ENCODE results near the gene CRAT.
A peak's percentile ranks its signal among the peaks of the same experiment; 100 is the strongest.

Gene CRAT

DNA sequence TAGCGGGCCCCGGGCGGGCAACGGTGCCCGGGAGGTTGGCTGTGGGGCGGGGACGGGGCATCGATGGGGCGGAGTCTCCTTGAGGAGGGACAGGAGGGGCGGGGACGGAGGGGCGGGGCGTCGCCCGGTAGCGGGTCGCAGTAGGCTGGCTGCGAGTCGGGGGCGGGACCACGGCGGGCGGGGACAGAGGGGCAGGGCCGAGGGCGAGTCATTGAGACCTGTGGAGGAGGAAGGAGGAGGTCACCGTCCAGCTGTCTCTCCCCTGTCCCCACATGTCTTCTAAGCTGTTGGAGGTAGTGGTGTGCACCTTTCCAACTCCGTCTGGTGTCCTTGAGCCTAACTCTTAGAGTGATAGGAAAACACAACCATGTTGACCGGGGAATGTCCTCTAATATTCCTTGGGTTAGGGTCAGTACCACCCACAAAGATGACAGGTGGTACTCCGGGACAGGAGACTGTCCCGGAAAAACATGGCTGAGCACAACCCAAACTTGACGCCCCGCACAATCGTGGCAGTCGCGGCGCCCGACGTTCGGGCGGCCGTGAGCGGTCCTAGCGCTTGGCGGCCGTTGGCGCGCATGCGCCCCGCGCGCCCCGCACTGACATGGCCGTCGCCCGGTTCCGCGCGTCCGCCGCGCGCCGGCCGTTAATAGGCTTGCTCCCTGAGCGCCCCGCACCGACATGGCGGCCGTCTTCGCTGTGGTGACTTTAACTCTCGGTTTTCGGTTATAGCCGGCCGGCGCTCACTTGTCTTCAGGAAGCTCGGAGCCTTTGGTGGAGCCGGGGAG is at the start of gene CRAT, which contains the start of gene PTPA:
Gene CRAT, minus strand, starts transcription at position 54 of the 788 bp plus-strand sequence. CDS start 284 bp downstream, outside the sequence.
Gene PTPA, plus strand, starts transcription at position 676 of the 788 bp plus-strand sequence. CDS start 186 bp downstream, outside the sequence.
- H3K27ac ChIP-seq = peak within 1 kb of the TSS; percentile 94
- H3K4me3 ChIP-seq (ENCODE audit: low read depth, low read length) = peak within 1 kb of the TSS; percentile 76
- H3K9ac ChIP-seq = peak within 1 kb of the TSS; percentile 28
- no peaks in the 10 kb centered on the region for H3K9me3 ChIP-seq (ENCODE audit: control insufficient read depth, low read length)
- peak within 1 kb of the TSS; percentile 89 for H3K4me2 ChIP-seq (ENCODE audit: low read length)
- TF ChIP-seq CTCF (IDR thresholded peaks at IDR 0.05) = no peak
- H3K4me1 ChIP-seq = no peaks in the 10 kb centered on the region
- H2AFZ ChIP-seq = peak within 1 kb of the TSS; percentile 93
- H3K36me3 ChIP-seq (ENCODE audit: control insufficient read depth, insufficient read depth, low read length) = no peaks in the 10 kb centered on the region
- H3K79me2 ChIP-seq = peaks cover 10% of the 10 kb centered on the region
- no peaks in the 10 kb centered on the region for H3K27me3 ChIP-seq (ENCODE audit: control insufficient read depth, insufficient read depth, low read length)

DNA sequence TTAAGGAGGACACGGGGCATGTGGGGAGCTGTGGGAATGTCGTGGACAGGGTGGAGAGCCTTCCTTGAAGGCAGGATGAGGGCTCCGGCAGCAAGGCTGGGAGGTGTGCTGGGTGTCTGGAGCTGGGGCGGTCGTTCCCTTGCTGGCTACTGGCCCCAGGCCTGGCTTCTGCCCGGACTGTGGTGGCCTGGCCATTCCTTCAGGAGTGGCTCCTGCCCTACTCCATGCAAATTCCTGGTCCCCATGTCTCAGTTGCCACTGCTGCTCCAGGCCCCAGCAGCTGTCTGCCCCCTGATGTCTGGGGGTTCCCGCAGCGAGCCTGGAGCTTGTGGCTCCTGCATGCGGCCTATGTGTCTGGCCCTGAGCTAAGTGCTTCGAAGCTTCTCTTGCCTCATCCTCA is 45.6 kb upstream of the CRAT start:
- no peak overlapping the region for H3K27ac ChIP-seq
- no peak overlapping the region for H2AFZ ChIP-seq
- H3K4me1 ChIP-seq = no peaks in the 10 kb centered on the region
- TF ChIP-seq CTCF (IDR thresholded peaks at IDR 0.05) = no peak
- no peaks in the 10 kb centered on the region for H3K79me2 ChIP-seq
- H3K9me3 ChIP-seq (ENCODE audit: control insufficient read depth, low read length) = no peaks in the 10 kb centered on the region
- H3K4me3 ChIP-seq (ENCODE audit: low read depth, low read length) = no peak overlapping the region
- no peak overlapping the region for H3K4me2 ChIP-seq (ENCODE audit: low read length)
- H3K36me3 ChIP-seq (ENCODE audit: control insufficient read depth, insufficient read depth, low read length) = no peaks in the 10 kb centered on the region
- H3K27me3 ChIP-seq (ENCODE audit: control insufficient read depth, insufficient read depth, low read length) = no peaks in the 10 kb centered on the region
- H3K9ac ChIP-seq = no peak overlapping the region

- no peak overlapping the region for H3K4me2 ChIP-seq (ENCODE audit: low read length)
- H3K4me1 ChIP-seq = no peaks in the 10 kb centered on the region
- H3K9ac ChIP-seq = no peak overlapping the region
- no peak for TF ChIP-seq CTCF (IDR thresholded peaks at IDR 0.05)
- H3K9me3 ChIP-seq (ENCODE audit: control insufficient read depth, low read length) = no peaks in the 10 kb centered on the region
- no peak overlapping the region for H2AFZ ChIP-seq
- H3K27ac ChIP-seq = no peak overlapping the region
- no peak overlapping the region for H3K4me3 ChIP-seq (ENCODE audit: low read depth, low read length)
- no peaks in the 10 kb centered on the region for H3K27me3 ChIP-seq (ENCODE audit: control insufficient read depth, insufficient read depth, low read length)
- H3K79me2 ChIP-seq = no peaks in the 10 kb centered on the region
- no peaks in the 10 kb centered on the region for H3K36me3 ChIP-seq (ENCODE audit: control insufficient read depth, insufficient read depth, low read length)
Measured at GRCh38 chr9:129154866-129155477, 44.4 kb upstream of the CRAT start.

DNA sequence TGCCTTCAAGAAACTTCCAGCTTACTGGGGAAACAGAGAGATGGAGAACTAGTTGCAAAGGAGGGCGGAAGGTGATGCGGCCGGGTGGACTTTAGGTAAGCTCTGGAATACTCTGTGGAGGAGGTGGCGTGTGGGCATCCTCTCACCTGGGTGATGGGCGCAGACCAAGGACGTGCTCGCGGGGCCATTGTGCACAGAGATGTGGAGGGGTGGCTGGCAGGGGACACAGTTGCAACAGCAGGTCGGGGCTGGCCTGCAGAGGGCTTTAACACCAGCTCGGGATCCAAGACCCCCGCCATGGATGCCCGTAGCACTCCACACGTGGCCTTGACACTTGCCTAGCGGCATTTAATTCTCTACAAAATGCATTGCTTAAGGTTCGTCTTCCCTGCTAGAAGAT is 40.9 kb upstream of the CRAT start:
- H3K79me2 ChIP-seq = no peaks in the 10 kb centered on the region

More for the DNA sequence above, 40.9 kb upstream of the CRAT start:
- Histone ChIP-seq H3K27ac (no peak overlapping the region), H3K27me3 (ENCODE audit: control insufficient read depth, insufficient read depth, low read length) (no peaks in the 10 kb centered on the region), H3K4me1 (no peaks in the 10 kb centered on the region), H3K9ac (no peak overlapping the region), H3K4me3 (ENCODE audit: low read depth, low read length) (no peak overlapping the region), H3K9me3 (ENCODE audit: control insufficient read depth, low read length) (no peaks in the 10 kb centered on the region), H3K36me3 (ENCODE audit: control insufficient read depth, insufficient read depth, low read length) (no peaks in the 10 kb centered on the region), H2AFZ (no peak overlapping the region), H3K4me2 (ENCODE audit: low read length) (no peak overlapping the region)
- TF ChIP-seq CTCF (IDR thresholded peaks at IDR 0.05) = no peak
